Prostate gland (tissue), 2 donors: ENCODE results near the gene ZRANB2. TPM values are rescaled to one million over a fixed set of nuclear protein-coding genes. Genes with fewer than 3 reads are reported as not detected.

Source experiments
- microRNA counts, 2 donors: library from miRNA; unstranded; fragments of <30 nt; microRNA quantifications; one replicate each; lab custom pipeline; 2016 to 2017
- microRNA-seq: library from miRNA; unstranded; fragments of <30 nt; microRNA quantifications from one replicate; pipeline ENCODE4, GENCODE V29; 2016
- small RNA-seq, 2 donors: library from RNA; depleted of rRNA; stranded (forward); fragments of <200 nt; gene quantifications; one replicate each; pipeline ENCODE3, GENCODE V24; 2016
- total RNA-seq, 2 donors: library from RNA; depleted of rRNA; stranded (reverse); fragments of >200 nt; gene quantifications; one replicate each; pipeline ENCODE4 v1.1.0, GENCODE V29; 2016

The ZRANB2 gene
- total RNA-seq, 2 donors from 2014 or later, result 39.9 to 72.8 TPM

MicroRNAs encoded within 50 kb of the gene (microRNA counts, 767-probe panel; counts per million panel counts)
- 431 to 1,721 counts per million in 2 donors for microRNA hsa-miR-186-5p (lab: Ali Mortazavi, UCI)

Small RNA genes lying within 50 kb of the gene (microRNA-seq; reads per million reads assigned to microRNA genes)
- gene MIR186, result 300 reads per million, percentile 81 among the genes with 10 or more reads in this experiment

Small RNA genes lying within 50 kb of the gene (small RNA-seq; reads per million reads assigned to genes)
- gene MIR186, result 566 to 820 reads per million in 2 donors

Other genes starting within 250 kb of the ZRANB2 start
- 1 to 10 TPM; 3.6 to 4.0 TPM for gene PTGER3, start 33.2 kb downstream of the ZRANB2 start, total RNA-seq